ENCODE measurements around the gene OARD1.

OARD1 gene

GRCh38 chr6:41025966-41026530 is 46.1 kb downstream of the OARD1 start:
- ChIA-PET POLR2A (no interaction called here), CTCF (interaction anchor here (0.5 to 11.0 kb wide), 14 partner anchors 12 to 1161 kb away, joined by 3 to 146 read pairs (median 8); partner anchors contain the start of genes TSPO2 and UNC5CL)
- no peaks in the 10 kb centered on the region for H3K9me3 ChIP-seq (ENCODE audit: control insufficient read depth, insufficient read depth, low read depth, low read length)
- H3K27ac ChIP-seq (ENCODE audit: extremely low read depth, low read depth, low read length): no peak overlapping the region
- no peaks in the 10 kb centered on the region for H3K36me3 ChIP-seq (ENCODE audit: control insufficient read depth in 2 of 2, insufficient read depth in 1 of 2, low read length in 2 of 2)
- peaks cover 16% of the 10 kb centered on the region for H3K4me1 ChIP-seq (ENCODE audit: control insufficient read depth, insufficient read depth, low read length)
- no peak overlapping the region for H3K4me3 ChIP-seq (ENCODE audit: low read depth, low read length)
- TF ChIP-seq, protein P1, sequence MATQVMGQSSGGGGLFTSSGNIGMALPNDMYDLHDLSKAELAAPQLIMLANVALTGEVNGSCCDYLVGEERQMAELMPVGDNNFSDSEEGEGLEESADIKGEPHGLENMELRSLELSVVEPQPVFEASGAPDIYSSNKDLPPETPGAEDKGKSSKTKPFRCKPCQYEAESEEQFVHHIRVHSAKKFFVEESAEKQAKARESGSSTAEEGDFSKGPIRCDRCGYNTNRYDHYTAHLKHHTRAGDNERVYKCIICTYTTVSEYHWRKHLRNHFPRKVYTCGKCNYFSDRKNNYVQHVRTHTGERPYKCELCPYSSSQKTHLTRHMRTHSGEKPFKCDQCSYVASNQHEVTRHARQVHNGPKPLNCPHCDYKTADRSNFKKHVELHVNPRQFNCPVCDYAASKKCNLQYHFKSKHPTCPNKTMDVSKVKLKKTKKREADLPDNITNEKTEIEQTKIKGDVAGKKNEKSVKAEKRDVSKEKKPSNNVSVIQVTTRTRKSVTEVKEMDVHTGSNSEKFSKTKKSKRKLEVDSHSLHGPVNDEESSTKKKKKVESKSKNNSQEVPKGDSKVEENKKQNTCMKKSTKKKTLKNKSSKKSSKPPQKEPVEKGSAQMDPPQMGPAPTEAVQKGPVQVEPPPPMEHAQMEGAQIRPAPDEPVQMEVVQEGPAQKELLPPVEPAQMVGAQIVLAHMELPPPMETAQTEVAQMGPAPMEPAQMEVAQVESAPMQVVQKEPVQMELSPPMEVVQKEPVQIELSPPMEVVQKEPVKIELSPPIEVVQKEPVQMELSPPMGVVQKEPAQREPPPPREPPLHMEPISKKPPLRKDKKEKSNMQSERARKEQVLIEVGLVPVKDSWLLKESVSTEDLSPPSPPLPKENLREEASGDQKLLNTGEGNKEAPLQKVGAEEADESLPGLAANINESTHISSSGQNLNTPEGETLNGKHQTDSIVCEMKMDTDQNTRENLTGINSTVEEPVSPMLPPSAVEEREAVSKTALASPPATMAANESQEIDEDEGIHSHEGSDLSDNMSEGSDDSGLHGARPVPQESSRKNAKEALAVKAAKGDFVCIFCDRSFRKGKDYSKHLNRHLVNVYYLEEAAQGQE (tag by site-specific recombination; IDR thresholded peaks at IDR 0.05): no peak
- TF ChIP-seq ZNF610 (tag by site-specific recombination; IDR thresholded peaks at IDR 0.05; ENCODE audit: borderline replicate concordance) (no peak), ELK4 (IDR thresholded peaks at IDR 0.05; ENCODE audit: borderline replicate concordance, low read depth, low read length) (no peak), ZNF211 (tag by site-specific recombination; IDR thresholded peaks at IDR 0.05; ENCODE audit: low read depth) (no peak), SALL2 (tag by site-specific recombination; IDR thresholded peaks at IDR 0.05; ENCODE audit: borderline replicate concordance) (no peak), ZNF239 (tag by site-specific recombination; IDR thresholded peaks at IDR 0.05) (no peak), FEZF1 (tag by site-specific recombination; IDR thresholded peaks at IDR 0.05) (no peak), ZNF221 (tag by site-specific recombination; IDR thresholded peaks at IDR 0.05; ENCODE audit: borderline replicate concordance) (no peak), ZNF76 (tag by site-specific recombination; IDR thresholded peaks at IDR 0.05; ENCODE audit: borderline replicate concordance, low read depth) (no peak), ZNF202 (tag by site-specific recombination; IDR thresholded peaks at IDR 0.05; ENCODE audit: borderline replicate concordance) (no peak), PRDM1 (tag by site-specific recombination; IDR thresholded peaks at IDR 0.05) (no peak)
- TF ChIP-seq, protein P2, sequence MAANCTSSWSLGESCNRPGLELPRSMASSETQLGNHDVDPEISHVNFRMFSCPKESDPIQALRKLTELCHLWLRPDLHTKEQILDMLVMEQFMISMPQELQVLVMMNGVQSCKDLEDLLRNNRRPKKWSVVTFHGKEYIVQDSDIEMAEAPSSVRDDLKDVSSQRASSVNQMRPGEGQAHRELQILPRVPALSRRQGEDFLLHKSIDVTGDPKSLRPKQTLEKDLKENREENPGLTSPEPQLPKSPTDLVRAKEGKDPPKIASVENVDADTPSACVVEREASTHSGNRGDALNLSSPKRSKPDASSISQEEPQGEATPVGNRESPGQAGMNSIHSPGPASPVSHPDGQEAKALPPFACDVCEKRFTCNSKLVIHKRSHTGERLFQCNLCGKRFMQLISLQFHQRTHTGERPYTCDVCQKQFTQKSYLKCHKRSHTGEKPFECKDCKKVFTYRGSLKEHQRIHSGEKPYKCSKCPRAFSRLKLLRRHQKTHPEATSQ (tag by site-specific recombination; IDR thresholded peaks at IDR 0.05): no peak
- TF ChIP-seq, protein P3, sequence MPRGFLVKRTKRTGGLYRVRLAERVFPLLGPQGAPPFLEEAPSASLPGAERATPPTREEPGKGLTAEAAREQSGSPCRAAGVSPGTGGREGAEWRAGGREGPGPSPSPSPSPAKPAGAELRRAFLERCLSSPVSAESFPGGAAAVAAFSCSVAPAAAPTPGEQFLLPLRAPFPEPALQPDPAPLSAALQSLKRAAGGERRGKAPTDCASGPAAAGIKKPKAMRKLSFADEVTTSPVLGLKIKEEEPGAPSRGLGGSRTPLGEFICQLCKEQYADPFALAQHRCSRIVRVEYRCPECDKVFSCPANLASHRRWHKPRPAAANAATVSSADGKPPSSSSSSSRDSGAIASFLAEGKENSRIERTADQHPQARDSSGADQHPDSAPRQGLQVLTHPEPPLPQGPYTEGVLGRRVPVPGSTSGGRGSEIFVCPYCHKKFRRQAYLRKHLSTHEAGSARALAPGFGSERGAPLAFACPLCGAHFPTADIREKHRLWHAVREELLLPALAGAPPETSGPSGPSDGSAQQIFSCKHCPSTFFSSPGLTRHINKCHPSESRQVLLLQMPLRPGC (tag by site-specific recombination; IDR thresholded peaks at IDR 0.05): no peak

DNA sequence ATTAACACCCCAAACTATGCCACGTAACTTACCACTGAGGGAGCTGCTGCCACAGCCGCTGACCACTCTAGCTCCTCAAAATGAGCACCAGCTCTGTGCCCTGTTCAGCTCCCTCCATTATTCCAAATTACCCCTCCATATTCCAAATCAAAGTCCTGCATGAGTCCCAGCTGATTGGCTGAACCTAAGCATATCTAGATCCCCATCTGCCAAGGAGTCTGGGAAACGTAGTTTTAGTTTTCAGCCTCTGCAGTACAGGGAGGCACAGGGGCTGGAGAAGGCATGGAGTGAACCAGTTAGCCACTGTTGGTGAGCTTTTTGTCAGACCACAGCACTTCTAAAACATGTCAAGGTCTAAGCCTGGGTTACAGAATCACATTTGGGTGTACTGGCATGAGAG is 49.0 kb downstream of the OARD1 start:
- H3K9me3 ChIP-seq (ENCODE audit: control insufficient read depth, insufficient read depth, low read depth, low read length): no peaks in the 10 kb centered on the region
- no peak for TF ChIP-seq ZNF19 (tag by site-specific recombination; IDR thresholded peaks at IDR 0.05; ENCODE audit: low read depth)
- no peak overlapping the region for H3K4me3 ChIP-seq (ENCODE audit: low read depth, low read length)
- H3K36me3 ChIP-seq (ENCODE audit: control insufficient read depth in 2 of 2, insufficient read depth in 1 of 2, low read length in 2 of 2): no peaks in the 10 kb centered on the region
- peaks cover 16% of the 10 kb centered on the region for H3K4me1 ChIP-seq (ENCODE audit: control insufficient read depth, insufficient read depth, low read length)
- POLR2A ChIA-PET: interaction anchor here (1.2 kb wide), 1 partner anchor 49 kb away, joined by 3 read pairs; the partner anchor contains the start of genes NFYA and OARD1
- CTCF ChIA-PET: interaction anchor here (0.9 to 11.0 kb wide), 15 partner anchors 8 to 409 kb away, joined by 3 to 146 read pairs (median 6); partner anchors contain the start of genes TSPO2 and UNC5CL
- H3K27ac ChIP-seq (ENCODE audit: extremely low read depth, low read depth, low read length): no peak overlapping the region

All from HEK293 (cell line).